Transverse colon (tissue), 4 donors: ENCODE data around the gene SLC30A7. TPM values are rescaled to one million over a fixed set of nuclear protein-coding genes. Genes with fewer than 3 reads are reported as not detected.

Experiments
- DNase-seq: peaks from one replicate; pipeline ENCODE4 v3.0.0-alpha.2; 2019
- H3K27ac ChIP-seq, 4 donors: fragments of 200-600 bp; sonication (generic); 2 replicates each; pipeline ENCODE4 v1.5.1; 2016 to 2018; ENCODE audit warnings: inconsistent platforms in 4 of 4
- H3K27me3 ChIP-seq: fragments of 200-600 bp; sonication (generic); 2 replicates; pipeline ENCODE4 v1.5.1; 2017; ENCODE audit warnings: inconsistent platforms
- H3K36me3 ChIP-seq, 4 donors: fragments of 200-600 bp; sonication (generic); 2 replicates each; pipeline ENCODE4 v1.5.1; 2017 to 2019; ENCODE audit warnings: inconsistent platforms in 4 of 4
- H3K4me1 ChIP-seq, 4 donors: fragments of 200-600 bp; sonication (generic); 2 replicates each; pipeline ENCODE4 v1.5.1; 2017 to 2020; ENCODE audit warnings: inconsistent platforms in 4 of 4
- H3K4me3 ChIP-seq, 4 donors: fragments of 200-600 bp; sonication (generic); 1 replicate in 1 of 4; 2 replicates in 3 of 4; pipeline versions ENCODE4 v1.5.1 to v1.6.1; 2017 to 2019; ENCODE audit warnings: inconsistent platforms in 4 of 4
- H3K9me3 ChIP-seq, 2 donors: fragments of 200-600 bp; sonication (generic); 2 replicates each; pipeline ENCODE4 v1.5.1; 2017 to 2019; ENCODE audit warnings: inconsistent platforms in 2 of 2
- EP300 ChIP-seq: sonication (generic); formaldehyde crosslinking; IDR thresholded peaks from one replicate; pipeline ENCODE4 v1.6.1; 2017; ENCODE audit warnings: antibody characterized with exemption, low read depth
- POLR2A ChIP-seq: fragments of 450-650 bp; IDR thresholded peaks from one replicate; pipeline ENCODE4 v1.6.1; 2016; ENCODE audit warnings: antibody characterized with exemption, mild to moderate bottlenecking, moderate library complexity
- POLR2AphosphoS5 ChIP-seq, 3 donors: sonication (generic); formaldehyde crosslinking; IDR thresholded peaks; one replicate each; pipeline ENCODE4 v1.6.1; 2016; ENCODE audit warnings: antibody characterized with exemption in 3 of 3
- WGBS, 2 donors: methylation state at CpG; one replicate each; pipeline ENCODE4 v1.1.5; 2018; ENCODE audit warnings: low coverage in 1 of 2; 5-methylcytosine and 5-hydroxymethylcytosine counted together
- in situ Hi-C, 4 donors: fragments of 200-750 bp; cut with MboI; loops; one replicate each; pipeline versions ENCODE4 v1.15.0 to v1.15.1; 2017; ENCODE audit warnings: low sequenced_read_pairs in 3 of 4, low pct_ligation_motif_present in 1 of 4, low pct_unique_long_range_greater_than_20kb in 1 of 4
- intact Hi-C: fragments of 100-400 bp; cut with DNase I; formaldehyde crosslinking; loops from one replicate; pipeline ENCODE4 v1.15.1; 2023; ENCODE audit warnings: low total_unique reads
- total RNA-seq, 4 donors: library from RNA; depleted of rRNA; stranded (reverse); fragments of >200 nt; gene quantifications; one replicate each; pipeline ENCODE4 v1.1.0, GENCODE V29; 2016
- TF ChIP-seq, protein P1 (sequence below), 5 experiments: fragments of 200-600 bp in 3 of 5; fragments of 450-650 bp in 2 of 5; sonication (generic) in 3 of 5; IDR thresholded peaks; 1 replicate in 2 of 5; 2 replicates in 3 of 5; pipeline ENCODE4 v1.5.1; 2016 to 2017; ENCODE audit warnings: antibody characterized with exemption in 5 of 5, inconsistent platforms in 3 of 5, mild to moderate bottlenecking in 2 of 5, moderate library complexity in 1 of 5

Gene SLC30A7
- total RNA-seq, 4 donors from 2014 or later = 10.1 to 22.7 (median 17.5) TPM

DNA sequence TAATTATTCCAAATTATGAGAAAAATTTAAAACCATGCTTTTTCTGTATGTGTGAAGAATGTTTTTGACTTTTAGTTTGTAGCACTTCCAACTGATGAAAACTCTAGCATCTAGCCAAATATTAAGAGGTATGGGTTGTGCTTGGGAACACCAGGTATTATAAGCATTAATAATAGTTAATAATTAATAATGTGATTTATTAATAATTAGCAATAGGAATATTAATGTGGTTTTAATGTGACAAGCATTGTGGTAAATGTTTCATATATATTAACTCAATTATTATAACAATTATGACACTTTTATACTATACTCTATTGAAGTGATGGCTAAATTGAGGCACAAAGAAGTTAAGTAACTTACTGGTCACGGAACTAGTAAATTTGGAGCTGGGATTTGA, 7.9 kb downstream of the SLC30A7 start:
- H3K9me3 ChIP-seq = peaks cover 0 to 7% of the 10 kb centered on the region in 2 donors
- intact Hi-C loops (no loop called here), in situ Hi-C loops (loop anchor here in 1 of 4 donors (25.0 kb wide), 1 partner anchor 384 kb away; no protein-coding TSS in a partner anchor)
- DNase-seq = no peak
- H3K4me3 ChIP-seq = no peak overlapping the region
- peaks cover 0 to 38% (median 5%) of the 10 kb centered on the region in 4 donors for H3K36me3 ChIP-seq
- no peaks in the 10 kb centered on the region for H3K4me1 ChIP-seq
- WGBS, 2 donors = 95 to 100% methylated on average over 1 of the region's 1 CpG
- TF ChIP-seq EP300 = no peak
- TF ChIP-seq POLR2AphosphoS5 (IDR thresholded peaks at IDR 0.05) = no peak
- TF ChIP-seq, protein P1, sequence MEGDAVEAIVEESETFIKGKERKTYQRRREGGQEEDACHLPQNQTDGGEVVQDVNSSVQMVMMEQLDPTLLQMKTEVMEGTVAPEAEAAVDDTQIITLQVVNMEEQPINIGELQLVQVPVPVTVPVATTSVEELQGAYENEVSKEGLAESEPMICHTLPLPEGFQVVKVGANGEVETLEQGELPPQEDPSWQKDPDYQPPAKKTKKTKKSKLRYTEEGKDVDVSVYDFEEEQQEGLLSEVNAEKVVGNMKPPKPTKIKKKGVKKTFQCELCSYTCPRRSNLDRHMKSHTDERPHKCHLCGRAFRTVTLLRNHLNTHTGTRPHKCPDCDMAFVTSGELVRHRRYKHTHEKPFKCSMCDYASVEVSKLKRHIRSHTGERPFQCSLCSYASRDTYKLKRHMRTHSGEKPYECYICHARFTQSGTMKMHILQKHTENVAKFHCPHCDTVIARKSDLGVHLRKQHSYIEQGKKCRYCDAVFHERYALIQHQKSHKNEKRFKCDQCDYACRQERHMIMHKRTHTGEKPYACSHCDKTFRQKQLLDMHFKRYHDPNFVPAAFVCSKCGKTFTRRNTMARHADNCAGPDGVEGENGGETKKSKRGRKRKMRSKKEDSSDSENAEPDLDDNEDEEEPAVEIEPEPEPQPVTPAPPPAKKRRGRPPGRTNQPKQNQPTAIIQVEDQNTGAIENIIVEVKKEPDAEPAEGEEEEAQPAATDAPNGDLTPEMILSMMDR (IDR thresholded peaks at IDR 0.05) = no peak
- no peak for TF ChIP-seq POLR2A
- no peak overlapping the region for H3K27ac ChIP-seq
- H3K27me3 ChIP-seq = no peaks in the 10 kb centered on the region

DNA sequence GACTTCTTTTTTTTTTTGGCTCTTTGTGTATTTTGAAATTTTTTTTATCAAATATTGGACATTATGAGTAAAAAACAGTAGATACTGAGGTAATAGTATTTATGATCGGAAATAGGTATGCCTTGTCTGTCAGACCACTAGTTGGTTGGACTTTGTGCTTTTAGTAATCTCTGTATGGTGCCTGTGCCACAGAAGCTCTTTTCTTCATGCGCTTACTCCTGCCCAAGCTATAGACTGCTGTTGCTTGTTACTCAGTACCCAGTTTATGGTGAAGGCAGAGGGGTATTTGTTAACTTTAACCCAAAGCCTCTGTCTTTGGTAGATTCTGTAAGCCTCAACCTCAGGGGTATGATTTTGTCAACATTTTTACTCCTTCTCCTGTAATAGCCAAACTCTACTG, 8.6 kb downstream of the SLC30A7 start:
- H3K9me3 ChIP-seq = peaks cover 0 to 7% of the 10 kb centered on the region in 2 donors
- H3K36me3 ChIP-seq = peaks cover 0 to 37% (median 8%) of the 10 kb centered on the region in 4 donors
- H3K27ac ChIP-seq = no peak overlapping the region
- 99 to 100% methylated on average over 2 of the region's 2 CpGs for WGBS, 2 donors
- H3K4me3 ChIP-seq = no peak overlapping the region
- H3K27me3 ChIP-seq = no peaks in the 10 kb centered on the region
- in situ Hi-C loops = loop anchor here in 1 of 4 donors (25.0 kb wide), 1 partner anchor 383 kb away; no protein-coding TSS in a partner anchor
- no peak for TF ChIP-seq POLR2AphosphoS5 (IDR thresholded peaks at IDR 0.05)
- intact Hi-C loops = no loop called here
- no peak for DNase-seq
- no peaks in the 10 kb centered on the region for H3K4me1 ChIP-seq

DNA sequence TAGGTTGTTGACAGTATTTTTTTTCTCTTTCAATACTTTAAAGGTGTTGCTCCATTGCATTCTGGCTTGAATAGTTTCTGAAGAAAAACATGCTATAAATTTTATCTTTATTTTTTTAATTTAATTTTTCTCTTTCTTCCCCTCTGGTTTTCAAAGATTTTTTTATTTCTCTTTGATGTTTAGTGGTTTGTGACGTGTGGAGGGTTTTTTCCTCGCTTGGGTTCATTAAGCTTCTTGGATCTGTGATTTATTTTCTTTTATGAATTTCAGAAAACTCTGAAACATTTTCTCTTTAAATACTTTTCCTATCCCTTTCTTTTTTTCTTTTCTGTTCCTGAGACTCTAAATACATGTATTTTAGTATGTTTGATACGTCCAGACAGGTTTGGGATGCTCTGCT, 9.3 kb downstream of the SLC30A7 start:
- in situ Hi-C loops (loop anchor here in 1 of 4 donors (25.0 kb wide), 1 partner anchor 382 kb away; no protein-coding TSS in a partner anchor), intact Hi-C loops (no loop called here)
- peaks cover 0 to 38% (median 9%) of the 10 kb centered on the region in 4 donors for H3K36me3 ChIP-seq

DNA sequence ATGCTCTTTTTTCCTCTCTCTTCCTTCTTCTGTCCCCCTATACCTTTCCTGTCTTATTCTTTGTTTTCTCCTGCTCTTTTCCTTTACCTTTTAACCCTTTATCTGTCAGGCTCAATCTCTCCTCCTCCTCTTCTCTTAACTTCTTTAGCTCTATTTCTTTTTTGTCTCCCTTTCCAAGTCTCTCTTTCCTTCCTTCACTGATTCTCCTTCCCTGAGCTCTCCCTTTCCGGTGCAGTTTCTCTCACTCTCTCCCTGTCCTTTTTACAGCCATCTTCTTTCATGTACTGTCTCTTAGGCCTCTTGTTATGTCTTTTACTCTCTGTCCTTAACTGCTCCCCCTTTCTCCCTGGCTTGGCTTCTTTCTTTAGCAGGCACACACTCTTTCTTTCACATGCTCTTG, 12.0 kb downstream of the SLC30A7 start:
- intact Hi-C loops (no loop called here), in situ Hi-C loops (loop anchor here in 1 of 4 donors (25.0 kb wide), 1 partner anchor 379 kb away; no protein-coding TSS in a partner anchor)
- no peak for DNase-seq
- Histone ChIP-seq H3K27me3 (no peaks in the 10 kb centered on the region), H3K4me1 (no peaks in the 10 kb centered on the region), H3K27ac (no peak overlapping the region), H3K9me3 (peaks cover 0 to 7% of the 10 kb centered on the region in 2 donors), H3K4me3 (no peak overlapping the region), H3K36me3 (peaks cover 0 to 51% (median 14%) of the 10 kb centered on the region in 4 donors)
- TF ChIP-seq, protein P1 (IDR thresholded peaks at IDR 0.05) = no peak
- no peak for TF ChIP-seq POLR2A
- WGBS, 2 donors = 80 to 90% methylated on average over 1 of the region's 1 CpG

More for the DNA sequence above, 9.3 kb downstream of the SLC30A7 start:
- TF ChIP-seq POLR2A = no peak
- TF ChIP-seq, protein P1 (IDR thresholded peaks at IDR 0.05) = no peak
- no peak for TF ChIP-seq EP300
- Histone ChIP-seq H3K27me3 (no peaks in the 10 kb centered on the region), H3K9me3 (peaks cover 0 to 7% of the 10 kb centered on the region in 2 donors), H3K4me3 (no peak overlapping the region), H3K27ac (no peak overlapping the region), H3K4me1 (no peaks in the 10 kb centered on the region)
- no peak for DNase-seq
- 97 to 100% methylated on average over 3 of the region's 3 CpGs for WGBS, 2 donors

- no peak overlapping the region for H3K27ac ChIP-seq
- no peak overlapping the region for H3K4me3 ChIP-seq
- H3K36me3 ChIP-seq = peaks cover 0 to 61% (median 14%) of the 10 kb centered on the region in 4 donors
- no peaks in the 10 kb centered on the region for H3K27me3 ChIP-seq
- peaks cover 0 to 7% of the 10 kb centered on the region in 2 donors for H3K9me3 ChIP-seq
- no peak for DNase-seq
- intact Hi-C loops = no loop called here
- H3K4me1 ChIP-seq = no peaks in the 10 kb centered on the region
- in situ Hi-C loops = loop anchor here in 1 of 4 donors (25.0 kb wide), 1 partner anchor 378 kb away; no protein-coding TSS in a partner anchor
- TF ChIP-seq, protein P1 (IDR thresholded peaks at IDR 0.05) = no peak
- no peak for TF ChIP-seq EP300
- no peak for TF ChIP-seq POLR2A
- no peak for TF ChIP-seq POLR2AphosphoS5 (IDR thresholded peaks at IDR 0.05)
Measured at GRCh38 chr1:100909018-100909417, 13.1 kb downstream of the SLC30A7 start.
